HL-60 (cell line): ENCODE measurements around the gene PRSS3.

Experiments
- DNase-seq, 2 experiments: peaks; one replicate each; pipeline ENCODE4 v3.0.0-alpha.2; 2010 to 2020; ENCODE audit warnings: low read depth in 1 of 2, low spot score in 1 of 2
- H3K27ac ChIP-seq: fragments of 250-450 bp; sonication (Bioruptor Pico); replicated peaks from 2 replicates; pipeline ENCODE4 v1.5.1; 2020; ENCODE audit warnings: mild to moderate bottlenecking, moderate library complexity
- H3K27me3 ChIP-seq: fragments of 250-450 bp; sonication (Bioruptor Pico); 2 replicates; pipeline ENCODE4 v1.5.1; 2021; ENCODE audit warnings: mild to moderate bottlenecking, moderate library complexity; ENCODE audit not compliant: insufficient read depth, poor library complexity, severe bottlenecking
- H3K4me3 ChIP-seq: replicated peaks from 2 replicates; pipeline ENCODE4 v1.5.1; 2011; ENCODE audit warnings: mild to moderate bottlenecking, control low read depth, low read length; ENCODE audit not compliant: insufficient read depth
- GABPA ChIP-seq: IDR thresholded peaks from 2 replicates; pipeline ENCODE4 v1.6.1; 2012; ENCODE audit warnings: low read depth
- POLR2AphosphoS5 ChIP-seq: IDR thresholded peaks from 2 replicates; pipeline ENCODE4 v1.6.1; 2012; ENCODE audit warnings: low read depth
- SPI1 ChIP-seq: IDR thresholded peaks from 2 replicates; pipeline ENCODE4 v1.6.1; 2012; ENCODE audit warnings: low read depth, mild to moderate bottlenecking, borderline replicate concordance
- TF ChIP-seq, protein P1 (sequence below): IDR thresholded peaks from one replicate; pipeline ENCODE4 v1.5.1; 2011; ENCODE audit warnings: low read length, control low read depth, inconsistent platforms; ENCODE audit not compliant: insufficient read depth
- TF ChIP-seq, protein P2 (sequence below): IDR thresholded peaks from 2 replicates; pipeline ENCODE4 v1.6.1; 2012; ENCODE audit warnings: low read depth; ENCODE audit not compliant: insufficient replicate concordance

PRSS3 gene

DNA sequence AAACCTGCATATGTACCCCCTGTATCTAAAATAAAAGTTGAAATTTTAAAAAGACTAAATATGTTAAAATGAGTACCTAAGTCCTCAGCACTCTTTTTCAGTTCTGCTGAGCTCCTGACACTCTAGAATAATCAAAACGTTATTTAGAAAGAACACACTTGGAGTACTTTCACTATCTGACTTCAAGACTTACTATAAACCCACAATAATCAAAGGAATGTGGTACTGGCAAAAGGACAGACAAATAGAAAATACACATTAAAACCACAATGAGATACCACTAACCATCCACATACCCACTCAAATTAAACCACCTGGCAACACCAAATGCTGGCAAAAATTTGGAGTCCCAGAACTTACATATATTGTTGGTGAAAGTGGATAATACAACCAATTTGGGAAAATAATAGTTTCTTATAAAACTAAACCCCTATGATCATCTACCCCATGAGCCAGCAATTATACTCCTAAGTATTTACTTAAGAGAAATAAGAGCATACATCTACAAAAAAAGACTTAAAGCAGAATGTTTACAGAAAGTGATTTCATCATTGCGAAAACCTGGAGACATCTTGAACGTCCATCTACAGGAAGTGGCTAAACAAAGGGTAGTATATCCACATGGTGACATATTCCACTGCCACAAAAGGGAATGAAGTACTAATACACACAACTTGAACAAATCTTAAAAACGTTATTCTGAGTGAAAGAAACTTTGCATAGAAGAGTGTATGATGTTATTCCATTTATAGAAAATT is 12.8 kb upstream of the PRSS3 start:
- no peaks in the 10 kb centered on the region for H3K27me3 ChIP-seq
- no peak overlapping the region for H3K4me3 ChIP-seq
- TF ChIP-seq, protein P1, sequence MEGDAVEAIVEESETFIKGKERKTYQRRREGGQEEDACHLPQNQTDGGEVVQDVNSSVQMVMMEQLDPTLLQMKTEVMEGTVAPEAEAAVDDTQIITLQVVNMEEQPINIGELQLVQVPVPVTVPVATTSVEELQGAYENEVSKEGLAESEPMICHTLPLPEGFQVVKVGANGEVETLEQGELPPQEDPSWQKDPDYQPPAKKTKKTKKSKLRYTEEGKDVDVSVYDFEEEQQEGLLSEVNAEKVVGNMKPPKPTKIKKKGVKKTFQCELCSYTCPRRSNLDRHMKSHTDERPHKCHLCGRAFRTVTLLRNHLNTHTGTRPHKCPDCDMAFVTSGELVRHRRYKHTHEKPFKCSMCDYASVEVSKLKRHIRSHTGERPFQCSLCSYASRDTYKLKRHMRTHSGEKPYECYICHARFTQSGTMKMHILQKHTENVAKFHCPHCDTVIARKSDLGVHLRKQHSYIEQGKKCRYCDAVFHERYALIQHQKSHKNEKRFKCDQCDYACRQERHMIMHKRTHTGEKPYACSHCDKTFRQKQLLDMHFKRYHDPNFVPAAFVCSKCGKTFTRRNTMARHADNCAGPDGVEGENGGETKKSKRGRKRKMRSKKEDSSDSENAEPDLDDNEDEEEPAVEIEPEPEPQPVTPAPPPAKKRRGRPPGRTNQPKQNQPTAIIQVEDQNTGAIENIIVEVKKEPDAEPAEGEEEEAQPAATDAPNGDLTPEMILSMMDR = no peak
- TF ChIP-seq POLR2AphosphoS5 (no peak), GABPA (no peak), SPI1 (no peak)
- TF ChIP-seq, protein P2, sequence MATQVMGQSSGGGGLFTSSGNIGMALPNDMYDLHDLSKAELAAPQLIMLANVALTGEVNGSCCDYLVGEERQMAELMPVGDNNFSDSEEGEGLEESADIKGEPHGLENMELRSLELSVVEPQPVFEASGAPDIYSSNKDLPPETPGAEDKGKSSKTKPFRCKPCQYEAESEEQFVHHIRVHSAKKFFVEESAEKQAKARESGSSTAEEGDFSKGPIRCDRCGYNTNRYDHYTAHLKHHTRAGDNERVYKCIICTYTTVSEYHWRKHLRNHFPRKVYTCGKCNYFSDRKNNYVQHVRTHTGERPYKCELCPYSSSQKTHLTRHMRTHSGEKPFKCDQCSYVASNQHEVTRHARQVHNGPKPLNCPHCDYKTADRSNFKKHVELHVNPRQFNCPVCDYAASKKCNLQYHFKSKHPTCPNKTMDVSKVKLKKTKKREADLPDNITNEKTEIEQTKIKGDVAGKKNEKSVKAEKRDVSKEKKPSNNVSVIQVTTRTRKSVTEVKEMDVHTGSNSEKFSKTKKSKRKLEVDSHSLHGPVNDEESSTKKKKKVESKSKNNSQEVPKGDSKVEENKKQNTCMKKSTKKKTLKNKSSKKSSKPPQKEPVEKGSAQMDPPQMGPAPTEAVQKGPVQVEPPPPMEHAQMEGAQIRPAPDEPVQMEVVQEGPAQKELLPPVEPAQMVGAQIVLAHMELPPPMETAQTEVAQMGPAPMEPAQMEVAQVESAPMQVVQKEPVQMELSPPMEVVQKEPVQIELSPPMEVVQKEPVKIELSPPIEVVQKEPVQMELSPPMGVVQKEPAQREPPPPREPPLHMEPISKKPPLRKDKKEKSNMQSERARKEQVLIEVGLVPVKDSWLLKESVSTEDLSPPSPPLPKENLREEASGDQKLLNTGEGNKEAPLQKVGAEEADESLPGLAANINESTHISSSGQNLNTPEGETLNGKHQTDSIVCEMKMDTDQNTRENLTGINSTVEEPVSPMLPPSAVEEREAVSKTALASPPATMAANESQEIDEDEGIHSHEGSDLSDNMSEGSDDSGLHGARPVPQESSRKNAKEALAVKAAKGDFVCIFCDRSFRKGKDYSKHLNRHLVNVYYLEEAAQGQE = no peak
- DNase-seq = no peak
- H3K27ac ChIP-seq = no peak overlapping the region

DNA sequence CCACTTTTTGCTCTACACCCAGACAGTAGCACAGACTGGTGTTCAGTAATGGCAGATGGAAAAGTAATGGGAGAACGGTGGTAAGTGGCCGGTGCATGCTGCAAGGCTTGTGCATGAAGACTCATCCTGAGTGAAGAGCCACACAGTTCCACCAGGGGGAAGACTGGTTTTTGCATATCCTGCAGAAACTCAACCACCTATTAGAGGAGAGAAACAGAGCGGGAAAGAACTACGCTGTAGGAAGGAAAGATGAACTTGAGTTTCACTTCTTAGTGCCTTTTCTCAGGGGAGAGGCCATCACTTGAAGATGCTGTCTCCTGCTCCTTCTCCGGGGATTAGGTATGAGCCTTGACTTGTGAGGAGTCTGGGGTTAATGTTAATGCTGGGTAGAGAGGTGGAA is 9.4 kb upstream of the PRSS3 start:
- Histone ChIP-seq H3K4me3 (no peak overlapping the region), H3K27me3 (peaks cover 6% of the 10 kb centered on the region), H3K27ac (no peak overlapping the region)
- DNase-seq = no peak
- no peak for TF ChIP-seq GABPA
- TF ChIP-seq, protein P1 = peak; percentile 1

DNA sequence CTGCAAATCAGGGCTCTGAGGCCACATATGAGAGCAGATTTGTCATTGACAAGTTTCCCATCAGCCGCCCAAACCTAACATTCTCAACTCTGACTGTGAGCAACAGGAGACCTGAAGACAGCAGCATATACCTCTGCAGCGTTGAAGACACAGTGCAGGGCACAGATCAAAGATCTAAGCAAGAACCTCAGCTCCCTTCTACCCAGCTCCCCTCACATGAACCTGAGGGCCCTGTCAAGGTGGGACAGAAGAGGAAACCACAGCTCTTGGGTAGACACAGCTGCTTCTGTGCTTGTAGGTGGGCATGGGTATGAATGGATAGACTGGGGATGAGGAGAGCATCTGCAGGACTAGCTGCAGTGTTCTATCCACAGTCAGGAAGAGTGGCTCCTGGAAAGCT is 8.7 kb upstream of the PRSS3 start:
- TF ChIP-seq, protein P2 = no peak
- TF ChIP-seq, protein P1 = no peak
- TF ChIP-seq SPI1 = no peak
- no peak for TF ChIP-seq POLR2AphosphoS5
- no peak for TF ChIP-seq GABPA
- H3K27ac ChIP-seq = no peak overlapping the region
- H3K27me3 ChIP-seq = peaks cover 6% of the 10 kb centered on the region
- no peak for DNase-seq
- no peak overlapping the region for H3K4me3 ChIP-seq

DNA sequence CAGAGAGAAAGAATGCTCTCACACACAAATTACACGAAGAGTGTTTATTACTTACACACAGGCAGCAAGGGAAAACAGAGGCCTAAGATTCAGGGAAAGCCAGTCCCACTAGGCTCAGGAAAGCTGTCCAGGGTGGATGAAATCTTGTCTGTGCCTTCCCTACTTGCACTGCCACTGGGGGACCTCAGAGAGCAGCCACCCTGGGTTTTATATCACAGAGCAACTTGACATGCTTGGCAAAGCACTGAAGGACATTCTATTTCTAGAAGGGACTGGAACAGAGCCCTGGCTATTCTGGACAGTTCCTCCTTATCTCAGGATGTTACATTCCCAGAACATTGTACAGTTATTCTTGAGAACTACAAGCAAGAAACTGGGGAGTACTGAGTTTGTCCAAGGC is 7.5 kb upstream of the PRSS3 start:
- Histone ChIP-seq H3K4me3 (no peak overlapping the region), H3K27ac (no peak overlapping the region), H3K27me3 (peaks cover 6% of the 10 kb centered on the region)
- TF ChIP-seq, protein P1 = no peak
- TF ChIP-seq SPI1 (no peak), GABPA (no peak), POLR2AphosphoS5 (no peak)
- TF ChIP-seq, protein P2 = no peak
- DNase-seq = no peak
